ENCODE data around the gene RHBDD1.

Gene RHBDD1

GRCh38 chr2:226835796-226836547, at the start of gene RHBDD1:
TSS of gene RHBDD1 (plus strand) at chr2:226836054. CDS start at chr2:226864694, 28,640 bp downstream.
- DNase-seq = peak; percentile 95

GRCh38 chr2:226788064-226788463, 47.8 kb upstream of the RHBDD1 start:
- DNase-seq = no peak

GRCh38 chr2:226788881-226789490, 46.9 kb upstream of the RHBDD1 start:
- DNase-seq = no peak

- DNase-seq = no peak
Observed at GRCh38 chr2:226790011-226790410, 45.8 kb upstream of the RHBDD1 start.

- no peak for DNase-seq
Observed at GRCh38 chr2:226790431-226790830, 45.4 kb upstream of the RHBDD1 start.

GRCh38 chr2:226791056-226791486, 44.8 kb upstream of the RHBDD1 start:
- no peak for DNase-seq

- peak; percentile 94 for DNase-seq
Observed at GRCh38 chr2:226791487-226792081, 44.3 kb upstream of the RHBDD1 start.

GRCh38 chr2:226792155-226792881, 43.5 kb upstream of the RHBDD1 start:
- DNase-seq = no peak

GRCh38 chr2:226793646-226794045, 42.2 kb upstream of the RHBDD1 start:
- DNase-seq = no peak

GRCh38 chr2:226794196-226794661, 41.6 kb upstream of the RHBDD1 start:
- DNase-seq = no peak

GRCh38 chr2:226794751-226795171, 41.1 kb upstream of the RHBDD1 start:
- no peak for DNase-seq

GRCh38 chr2:226795281-226796011, 40.4 kb upstream of the RHBDD1 start:
- DNase-seq = no peak

GRCh38 chr2:226796012-226796839, 39.6 kb upstream of the RHBDD1 start:
- no peak for DNase-seq

- no peak for DNase-seq
Observed at GRCh38 chr2:226796840-226797288, 39.0 kb upstream of the RHBDD1 start.

- DNase-seq = no peak
Observed at GRCh38 chr2:226797289-226797988, 38.4 kb upstream of the RHBDD1 start.

- DNase-seq = no peak
Observed at GRCh38 chr2:226797989-226798421, 37.8 kb upstream of the RHBDD1 start.

- peak; percentile 69 for DNase-seq
Observed at GRCh38 chr2:226798422-226799210, 37.2 kb upstream of the RHBDD1 start.

GRCh38 chr2:226799211-226799975, 36.5 kb upstream of the RHBDD1 start, which contains the start of gene IRS1:
TSS of gene IRS1 (minus strand) at chr2:226799820. CDS start at chr2:226798738, 1,082 bp downstream.
- DNase-seq = peak; percentile 79
